ENCODE data around the gene SLC41A1.

GRCh38 chr1:205739348-205740160, 73.4 kb downstream of the SLC41A1 start:
- TF ChIP-seq, protein P1, sequence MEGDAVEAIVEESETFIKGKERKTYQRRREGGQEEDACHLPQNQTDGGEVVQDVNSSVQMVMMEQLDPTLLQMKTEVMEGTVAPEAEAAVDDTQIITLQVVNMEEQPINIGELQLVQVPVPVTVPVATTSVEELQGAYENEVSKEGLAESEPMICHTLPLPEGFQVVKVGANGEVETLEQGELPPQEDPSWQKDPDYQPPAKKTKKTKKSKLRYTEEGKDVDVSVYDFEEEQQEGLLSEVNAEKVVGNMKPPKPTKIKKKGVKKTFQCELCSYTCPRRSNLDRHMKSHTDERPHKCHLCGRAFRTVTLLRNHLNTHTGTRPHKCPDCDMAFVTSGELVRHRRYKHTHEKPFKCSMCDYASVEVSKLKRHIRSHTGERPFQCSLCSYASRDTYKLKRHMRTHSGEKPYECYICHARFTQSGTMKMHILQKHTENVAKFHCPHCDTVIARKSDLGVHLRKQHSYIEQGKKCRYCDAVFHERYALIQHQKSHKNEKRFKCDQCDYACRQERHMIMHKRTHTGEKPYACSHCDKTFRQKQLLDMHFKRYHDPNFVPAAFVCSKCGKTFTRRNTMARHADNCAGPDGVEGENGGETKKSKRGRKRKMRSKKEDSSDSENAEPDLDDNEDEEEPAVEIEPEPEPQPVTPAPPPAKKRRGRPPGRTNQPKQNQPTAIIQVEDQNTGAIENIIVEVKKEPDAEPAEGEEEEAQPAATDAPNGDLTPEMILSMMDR (IDR thresholded peaks at IDR 0.05) = no peak
- TF ChIP-seq POLR2A (IDR thresholded peaks at IDR 0.05) = no peak
